H7 (cell line): ENCODE data around the gene FGFR3. TPM values are rescaled to one million over a fixed set of nuclear protein-coding genes. Genes with fewer than 3 reads are reported as not detected.

ENCODE experiments used
- DNase-seq: peaks from one replicate; pipeline ENCODE4 v3.0.0; 2012
- H3K27me3 ChIP-seq: 2 replicates; pipeline ENCODE4 v1.6.0; 2011; ENCODE audit warnings: mild to moderate bottlenecking, low read length; ENCODE audit not compliant: control insufficient read depth, insufficient read depth
- H3K36me3 ChIP-seq: replicated peaks from 2 replicates; pipeline ENCODE4 v1.5.1; 2011; ENCODE audit warnings: low read length; ENCODE audit not compliant: control insufficient read depth, insufficient read depth
- H3K4me3 ChIP-seq: 2 replicates; pipeline ENCODE4 v1.5.1; 2011; ENCODE audit warnings: low read depth, mild to moderate bottlenecking, control low read depth, low read length, moderate library complexity; ENCODE audit not compliant: insufficient read depth
- total RNA-seq: library from RNA; depleted of rRNA; stranded (reverse); fragments of >200 nt; shearing (Covaris generic); gene quantifications from 2 replicates; pipeline ENCODE4 v1.2.3, GENCODE V29; 2014; rRNA removed

The FGFR3 gene
- 37.5 and 43.6 TPM in 2 replicates for total RNA-seq

GRCh38 chr4:1792832-1793495 lies at the start of gene FGFR3:
Gene FGFR3 (plus strand): TSS chr4:1793293. CDS start chr4:1793935, 642 bp downstream.
- peak; percentile 100 for DNase-seq
- Histone ChIP-seq H3K4me3 (peak within 1 kb of the TSS; percentile 70), H3K36me3 (no peaks in the 10 kb centered on the region), H3K27me3 (peaks cover 28% of the 10 kb centered on the region)

- H3K4me3 ChIP-seq = no peak overlapping the region
- no peaks in the 10 kb centered on the region for H3K27me3 ChIP-seq
- DNase-seq = no peak
- H3K36me3 ChIP-seq = peaks cover 31% of the 10 kb centered on the region
Measured at GRCh38 chr4:1743551-1743950, 49.5 kb upstream of the FGFR3 start.

GRCh38 chr4:1743975-1744374 lies 49.1 kb upstream of the FGFR3 start:
- H3K27me3 ChIP-seq = no peaks in the 10 kb centered on the region
- no peak overlapping the region for H3K4me3 ChIP-seq
- DNase-seq = no peak
- H3K36me3 ChIP-seq = peaks cover 31% of the 10 kb centered on the region

DNA sequence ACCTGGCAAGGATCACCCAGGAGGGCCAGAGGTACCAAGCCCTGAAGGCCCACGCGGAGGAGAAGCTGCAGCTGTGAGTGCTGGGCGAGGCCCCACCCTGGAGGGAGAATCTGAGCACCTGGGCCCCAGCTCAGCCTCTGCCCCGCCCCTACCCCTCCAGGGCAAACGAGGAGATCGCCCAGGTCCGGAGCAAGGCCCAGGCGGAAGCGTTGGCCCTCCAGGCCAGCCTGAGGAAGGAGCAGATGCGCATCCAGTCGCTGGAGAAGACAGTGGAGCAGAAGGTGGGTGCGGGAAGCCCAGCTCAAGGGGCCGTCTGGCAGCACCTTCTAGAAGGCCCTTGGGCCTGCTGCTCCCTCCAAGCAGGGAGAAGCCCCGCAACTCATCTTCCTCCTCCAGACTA lies 48.5 kb upstream of the FGFR3 start:
- Histone ChIP-seq H3K4me3 (no peak overlapping the region), H3K36me3 (peaks cover 31% of the 10 kb centered on the region), H3K27me3 (no peaks in the 10 kb centered on the region)
- DNase-seq = no peak

DNA sequence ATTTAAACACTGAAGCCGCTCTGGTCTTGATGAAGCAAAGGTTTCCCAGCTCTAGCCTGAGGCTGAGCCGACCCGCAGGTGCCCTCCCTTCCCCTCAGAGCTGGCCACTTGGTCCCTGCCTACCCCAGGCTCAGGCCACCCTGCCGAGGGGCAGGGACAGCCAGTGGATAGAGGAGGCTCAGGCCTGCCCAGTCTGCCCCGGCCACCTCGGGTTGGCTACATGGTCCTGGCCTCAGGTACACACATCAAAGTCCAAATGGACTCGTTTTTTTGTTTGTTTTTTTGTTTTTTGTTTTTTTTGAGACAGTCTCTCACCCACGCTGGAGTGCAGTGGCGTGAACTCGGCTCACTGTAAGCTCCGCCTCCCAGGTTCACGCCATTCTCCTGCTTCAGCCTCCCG lies 47.9 kb upstream of the FGFR3 start:
- H3K27me3 ChIP-seq = no peaks in the 10 kb centered on the region
- peaks cover 31% of the 10 kb centered on the region for H3K36me3 ChIP-seq
- DNase-seq = no peak
- H3K4me3 ChIP-seq = no peak overlapping the region

DNA sequence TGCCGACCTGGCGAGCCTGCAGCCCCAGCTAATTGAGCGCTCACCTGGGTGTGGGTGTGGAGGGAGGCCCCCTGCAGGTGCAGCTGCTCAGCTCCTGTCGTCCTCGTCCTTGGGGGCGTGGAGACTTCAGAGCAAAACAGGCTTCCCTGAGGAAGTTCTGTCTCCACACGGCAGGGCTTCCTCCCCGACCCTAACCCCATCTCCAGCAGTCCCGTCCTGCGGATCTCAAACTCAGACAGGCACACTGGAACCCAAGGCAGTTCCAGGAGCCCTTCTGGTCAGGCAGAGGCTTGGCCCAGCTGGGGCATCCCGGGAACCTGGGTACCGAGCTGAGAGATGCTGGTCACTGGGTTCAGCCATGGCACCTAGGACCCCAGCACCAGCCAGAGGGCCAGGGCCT lies 47.4 kb upstream of the FGFR3 start:
- no peak for DNase-seq
- no peak overlapping the region for H3K4me3 ChIP-seq
- peaks cover 27% of the 10 kb centered on the region for H3K36me3 ChIP-seq
- no peaks in the 10 kb centered on the region for H3K27me3 ChIP-seq

DNA sequence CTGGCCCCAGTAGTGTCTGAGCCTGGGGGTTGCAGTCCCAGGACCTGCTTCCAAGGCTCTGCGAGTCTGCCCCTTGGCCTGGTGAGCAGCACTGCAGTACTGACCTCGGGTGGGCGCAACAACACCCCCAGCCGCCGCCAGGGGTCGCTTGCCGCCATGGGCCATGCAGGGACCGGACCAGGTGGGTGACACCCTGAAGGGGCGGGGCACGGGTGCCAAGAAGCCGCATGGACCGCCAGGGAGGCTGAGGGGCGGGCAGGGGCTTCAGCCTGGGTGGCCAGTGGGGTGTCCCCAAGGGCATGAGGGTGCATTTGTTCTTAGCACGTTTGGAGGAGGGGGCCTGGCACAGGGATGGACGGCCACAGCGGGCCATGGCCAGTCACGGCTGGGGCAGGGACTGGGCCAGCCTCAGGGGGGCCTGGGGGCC lies 46.8 kb upstream of the FGFR3 start:
- Histone ChIP-seq H3K27me3 (no peaks in the 10 kb centered on the region), H3K36me3 (peaks cover 22% of the 10 kb centered on the region), H3K4me3 (no peak overlapping the region)
- peak; percentile 99 for DNase-seq

GRCh38 chr4:1746919-1747602 lies 46.0 kb upstream of the FGFR3 start:
- no peaks in the 10 kb centered on the region for H3K27me3 ChIP-seq
- no peak for DNase-seq
- H3K36me3 ChIP-seq = peaks cover 16% of the 10 kb centered on the region
- H3K4me3 ChIP-seq = no peak overlapping the region

DNA sequence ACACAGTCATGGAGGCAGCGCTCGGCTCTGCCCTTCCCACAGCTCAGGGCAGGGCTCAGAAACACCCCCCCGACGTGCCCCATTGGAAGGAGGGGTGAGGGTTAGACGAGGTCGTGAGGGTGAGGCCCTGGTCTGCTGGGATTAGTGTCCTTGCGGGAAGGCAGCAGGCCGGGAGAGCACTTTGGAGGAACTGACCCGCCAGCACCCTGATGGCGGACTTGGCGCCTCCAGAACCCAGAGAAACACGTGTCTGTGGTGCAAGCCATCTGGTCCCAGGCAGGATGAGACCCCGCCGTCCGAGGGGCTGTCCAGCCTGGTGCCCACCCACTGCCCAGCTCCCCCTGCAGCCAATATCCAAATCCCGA lies 45.5 kb upstream of the FGFR3 start:
- DNase-seq = no peak
- Histone ChIP-seq H3K4me3 (no peak overlapping the region), H3K27me3 (no peaks in the 10 kb centered on the region), H3K36me3 (peaks cover 12% of the 10 kb centered on the region)

DNA sequence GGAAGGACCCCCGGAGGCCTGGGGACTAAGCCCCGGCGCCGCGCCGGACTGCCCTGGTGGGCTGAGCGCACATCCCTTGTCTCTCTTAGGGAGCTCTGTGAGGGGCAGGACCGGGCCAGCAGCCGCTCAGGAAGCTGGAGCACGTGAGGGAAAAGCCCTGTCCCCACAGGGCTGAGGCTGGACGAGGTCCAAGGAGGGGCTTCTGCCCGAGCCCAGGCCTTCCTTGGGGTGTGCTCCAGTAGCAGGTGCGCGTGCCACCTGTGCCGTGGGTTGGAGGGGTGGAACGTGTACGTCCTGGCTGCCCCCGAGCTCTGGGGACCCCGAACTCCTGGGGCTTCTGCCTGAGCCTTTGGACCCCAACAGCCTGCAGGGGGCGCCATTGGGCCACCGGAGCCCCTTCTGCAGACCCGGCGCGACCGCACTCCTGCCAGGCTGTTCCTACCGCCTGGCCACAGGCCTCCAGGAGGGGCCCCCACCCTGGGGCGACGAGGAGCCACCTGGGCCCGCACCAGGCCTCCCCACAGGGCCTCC lies 44.6 kb upstream of the FGFR3 start:
- H3K36me3 ChIP-seq = peaks cover 9% of the 10 kb centered on the region
- peak; percentile 99 for DNase-seq
- no peaks in the 10 kb centered on the region for H3K27me3 ChIP-seq
- H3K4me3 ChIP-seq = no peak overlapping the region

DNA sequence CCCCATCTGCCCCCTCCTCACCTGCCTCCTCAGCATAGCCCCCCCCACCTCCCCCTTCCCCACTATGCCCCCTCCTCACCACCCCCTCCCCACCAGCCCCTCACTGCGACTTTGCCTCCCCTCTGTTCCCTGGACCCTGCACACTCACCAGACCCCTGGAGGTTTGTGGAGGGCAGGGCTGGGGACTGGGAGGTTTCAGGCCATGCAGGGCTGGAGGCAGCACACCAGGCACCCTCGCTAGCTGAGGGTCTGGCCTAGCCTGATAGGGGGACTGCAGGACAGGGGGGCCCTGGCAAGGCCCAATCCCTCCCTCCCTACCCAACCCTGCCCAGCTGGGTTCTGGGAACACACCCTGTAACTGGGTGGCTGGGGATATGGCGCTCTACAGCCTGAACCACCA lies 43.7 kb upstream of the FGFR3 start:
- DNase-seq = peak; percentile 84
- H3K27me3 ChIP-seq = no peaks in the 10 kb centered on the region
- peaks cover 4% of the 10 kb centered on the region for H3K36me3 ChIP-seq
- no peak overlapping the region for H3K4me3 ChIP-seq

GRCh38 chr4:1749826-1750225 lies 43.3 kb upstream of the FGFR3 start:
- Histone ChIP-seq H3K4me3 (no peak overlapping the region), H3K27me3 (no peaks in the 10 kb centered on the region), H3K36me3 (peaks cover 3% of the 10 kb centered on the region; the same call in 1 of the 2 replicates)
- DNase-seq = peak; percentile 83

DNA sequence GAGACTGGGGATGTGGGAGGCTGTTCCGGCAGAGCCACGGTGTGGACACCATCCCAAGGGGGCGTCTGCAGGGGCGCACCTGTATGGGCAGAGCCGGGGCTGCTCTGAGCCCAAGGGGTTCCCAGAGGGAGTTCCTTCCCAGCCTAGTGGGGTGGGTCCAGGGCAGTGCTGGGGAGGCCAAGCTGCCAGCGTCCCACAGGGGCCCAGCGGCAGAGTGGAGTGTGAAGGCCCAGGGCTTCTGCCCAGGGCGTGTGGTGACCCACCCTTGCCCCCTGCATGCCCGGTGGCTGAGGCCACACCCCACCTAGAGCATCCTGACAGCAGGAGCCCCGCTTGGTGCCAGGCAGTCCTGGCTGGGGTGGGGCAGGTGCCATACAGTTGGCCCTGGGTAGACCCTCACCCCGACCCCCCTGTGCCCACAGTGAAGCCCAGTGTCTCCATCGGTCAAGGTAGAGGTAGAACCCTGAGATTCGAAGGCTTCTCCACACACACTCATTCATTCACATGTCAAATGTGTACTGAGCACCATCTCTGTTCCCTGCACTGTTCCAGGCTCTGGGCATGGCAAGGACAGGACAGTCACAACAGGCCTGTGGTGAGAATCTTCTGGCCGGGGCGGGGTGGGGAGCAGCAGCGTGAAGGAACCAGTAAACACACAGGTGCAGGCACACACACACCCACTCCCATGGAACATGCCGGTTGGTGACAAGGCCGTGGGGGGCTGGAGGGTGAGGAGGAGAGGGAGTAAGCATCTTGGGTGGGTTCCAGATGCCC lies 42.5 kb upstream of the FGFR3 start:
- DNase-seq = no peak
- Histone ChIP-seq H3K4me3 (no peak overlapping the region), H3K36me3 (no peaks in the 10 kb centered on the region), H3K27me3 (no peaks in the 10 kb centered on the region)

DNA sequence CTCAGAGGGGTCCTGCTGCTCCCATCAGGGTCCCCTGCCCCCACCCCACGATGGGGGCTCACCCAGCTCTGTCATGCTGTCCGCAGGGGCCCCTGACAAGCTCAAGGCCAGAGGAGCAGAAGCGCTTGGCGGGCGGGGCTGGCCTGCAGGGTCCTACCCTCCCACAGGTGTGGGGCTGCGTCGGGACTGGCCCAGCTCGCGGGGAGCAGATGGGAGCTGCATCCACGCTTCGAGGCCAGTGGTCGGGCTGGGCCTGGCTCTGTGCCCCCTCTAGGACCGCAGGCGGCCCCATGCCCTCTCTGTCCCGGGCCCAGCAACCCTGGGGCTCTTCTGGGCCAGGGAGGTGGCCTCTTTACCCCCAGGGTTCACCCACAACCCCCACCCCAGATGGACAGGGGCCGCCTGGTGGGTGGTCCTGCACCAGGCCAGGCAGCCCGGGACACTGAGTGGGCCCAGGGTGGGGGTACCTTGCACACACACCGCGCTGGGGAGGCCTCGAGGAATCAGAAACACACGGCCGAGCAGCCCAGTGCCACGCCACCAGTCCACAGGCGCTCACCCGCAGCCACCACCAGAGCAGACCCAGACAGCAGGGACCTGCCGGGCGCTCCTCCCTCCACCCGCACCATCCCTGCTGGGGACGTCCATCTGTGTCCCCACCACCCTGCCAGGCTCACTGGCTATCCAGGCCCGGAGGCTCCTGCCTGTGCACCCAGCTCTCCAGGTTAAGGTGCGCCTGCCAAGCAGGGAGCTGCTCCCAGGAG lies 41.8 kb upstream of the FGFR3 start:
- no peak for DNase-seq
- Histone ChIP-seq H3K4me3 (no peak overlapping the region), H3K36me3 (no peaks in the 10 kb centered on the region), H3K27me3 (no peaks in the 10 kb centered on the region)
